GM08714 (cell line): Measurements from ENCODE around the gene KRT6C.

Source experiments
- H3K4me3 ChIP-seq: fragments of 200-500 bp; sonication (Bioruptor generic); 2 replicates; pipeline ENCODE4 v1.5.1; 2014; ENCODE audit warnings: mild to moderate bottlenecking, low read length, inconsistent platforms
- ZNF274 ChIP-seq: IDR thresholded peaks from 2 replicates; pipeline ENCODE4 v1.6.1; 2012; ENCODE audit warnings: mild to moderate bottlenecking, low read depth, low read length

The KRT6C gene

DNA sequence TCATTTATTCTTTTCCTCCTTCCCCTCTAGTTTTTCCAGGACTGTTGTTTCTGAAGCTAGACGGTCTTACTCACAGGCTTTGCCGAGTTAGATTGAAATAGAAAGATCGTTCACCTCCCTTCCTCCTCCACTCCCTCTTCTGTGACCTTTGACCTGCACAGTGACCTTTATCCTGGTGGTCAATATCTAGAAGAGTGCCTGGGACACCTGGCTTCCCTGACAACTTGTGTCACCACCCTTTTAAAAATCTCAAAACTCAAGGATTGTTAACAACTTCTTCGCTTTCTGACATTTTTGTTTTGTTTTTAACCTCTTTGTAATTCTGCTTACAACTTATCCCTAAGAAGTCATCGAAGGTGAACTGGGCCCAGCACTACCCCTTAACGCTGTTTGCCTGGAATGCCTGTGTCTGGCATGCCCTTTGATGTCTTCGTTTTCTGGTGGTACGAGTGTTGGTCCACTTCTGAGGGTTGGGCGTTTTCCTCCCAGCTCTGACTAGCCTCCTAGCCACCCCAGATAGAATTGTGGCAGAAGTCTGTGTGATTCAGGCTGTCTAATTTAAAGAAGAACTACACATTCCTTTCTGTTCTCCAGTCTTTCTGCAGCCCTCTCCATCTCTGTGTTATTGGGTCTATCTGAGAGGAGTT, 36.7 kb downstream of the KRT6C start:
- no peak overlapping the region for H3K4me3 ChIP-seq
- no peak for TF ChIP-seq ZNF274

DNA sequence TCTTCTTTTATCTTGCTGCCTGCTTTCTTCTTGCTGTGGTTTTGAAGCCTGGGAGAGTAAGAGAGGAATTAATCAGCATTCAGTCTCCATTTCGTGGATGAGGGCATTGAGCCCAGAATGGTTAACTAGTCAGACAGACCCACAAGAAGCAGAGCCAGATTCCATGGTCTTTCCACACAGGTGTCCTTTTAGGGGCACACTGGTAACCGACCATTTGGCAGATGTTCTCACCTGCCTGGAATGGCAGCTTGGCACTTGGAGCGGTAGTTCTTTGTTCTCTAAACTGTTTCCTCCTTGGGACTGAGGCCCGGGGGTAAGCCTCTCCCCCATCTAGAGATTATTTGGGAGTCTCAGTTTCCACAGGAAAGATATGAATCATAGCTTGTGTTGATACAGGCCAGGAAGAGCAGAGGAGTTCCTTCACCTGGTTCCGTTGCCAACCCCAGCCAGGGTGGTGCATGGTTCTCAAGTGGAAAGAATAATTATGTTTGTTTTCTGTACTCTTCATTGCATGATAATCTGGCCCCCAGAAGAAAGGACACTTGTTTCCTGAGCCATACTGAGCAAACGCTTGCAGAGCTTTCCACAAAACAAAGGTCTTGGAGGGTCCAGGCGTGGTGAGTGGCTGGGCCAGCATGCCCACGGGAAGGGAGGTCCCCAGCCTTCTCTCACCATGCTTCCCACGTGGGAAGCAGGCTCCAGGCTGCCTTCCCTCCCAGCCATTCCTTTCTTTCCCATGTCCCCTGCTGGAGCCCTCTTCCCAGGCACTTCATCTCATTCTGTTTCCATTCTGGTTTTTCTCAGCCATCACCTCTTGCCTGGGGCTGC, 37.4 kb downstream of the KRT6C start:
- TF ChIP-seq ZNF274, result no peak
- H3K4me3 ChIP-seq, result no peak overlapping the region

DNA sequence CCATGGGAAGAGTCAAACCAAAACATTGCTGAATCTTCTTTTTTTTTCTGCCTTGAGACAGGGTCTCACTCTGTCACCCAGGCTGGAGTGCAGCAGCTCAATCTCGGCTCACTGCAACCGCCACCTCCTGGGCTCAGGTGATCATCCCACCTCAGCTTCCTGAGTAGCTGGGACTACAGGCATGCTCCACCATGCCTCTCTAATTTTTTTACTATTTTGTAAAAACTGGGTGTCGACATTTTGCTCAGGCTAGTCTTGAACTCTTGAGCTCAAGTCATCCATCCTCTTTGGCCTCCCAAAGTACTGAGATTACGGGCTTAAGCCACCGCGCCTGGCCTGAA, 38.0 kb downstream of the KRT6C start:
- no peak overlapping the region for H3K4me3 ChIP-seq
- TF ChIP-seq ZNF274, result no peak

DNA sequence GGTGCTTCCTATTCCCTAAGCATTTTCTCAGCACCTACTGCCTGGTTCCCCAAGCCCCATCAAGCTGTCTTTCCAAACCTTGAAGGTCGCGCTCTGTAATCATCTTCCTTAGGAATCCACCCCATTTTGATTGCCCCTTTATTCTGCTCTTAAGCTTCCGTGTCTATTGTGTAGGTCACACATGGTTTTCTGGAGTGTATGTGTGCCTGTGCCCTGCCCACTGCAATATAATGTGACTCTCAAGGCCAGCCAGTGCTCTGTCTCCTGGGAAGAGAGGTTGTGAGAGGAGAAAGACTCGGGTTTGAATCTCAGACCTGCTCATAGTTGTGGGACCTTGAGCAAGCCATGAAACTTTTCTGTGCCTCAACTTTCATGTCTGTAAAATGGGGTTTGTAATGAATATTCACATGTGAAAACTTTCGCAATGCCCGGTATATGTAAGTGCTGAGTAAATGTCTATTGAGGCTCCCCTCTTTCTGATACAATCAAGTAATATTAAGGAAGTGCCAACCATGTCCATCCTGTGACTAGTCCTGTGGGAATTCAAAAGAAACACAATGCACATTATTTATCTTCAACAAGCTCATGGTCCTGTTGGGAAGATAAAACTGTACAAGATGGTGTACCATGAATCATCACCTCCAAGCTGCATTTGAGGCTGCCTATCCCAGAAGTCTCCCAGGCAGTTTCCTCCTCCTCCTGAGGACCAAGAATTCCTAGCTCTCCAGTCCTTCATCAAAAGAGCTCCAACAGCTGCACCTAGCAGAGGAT, 38.7 kb downstream of the KRT6C start:
- no peak for TF ChIP-seq ZNF274
- no peak overlapping the region for H3K4me3 ChIP-seq

DNA sequence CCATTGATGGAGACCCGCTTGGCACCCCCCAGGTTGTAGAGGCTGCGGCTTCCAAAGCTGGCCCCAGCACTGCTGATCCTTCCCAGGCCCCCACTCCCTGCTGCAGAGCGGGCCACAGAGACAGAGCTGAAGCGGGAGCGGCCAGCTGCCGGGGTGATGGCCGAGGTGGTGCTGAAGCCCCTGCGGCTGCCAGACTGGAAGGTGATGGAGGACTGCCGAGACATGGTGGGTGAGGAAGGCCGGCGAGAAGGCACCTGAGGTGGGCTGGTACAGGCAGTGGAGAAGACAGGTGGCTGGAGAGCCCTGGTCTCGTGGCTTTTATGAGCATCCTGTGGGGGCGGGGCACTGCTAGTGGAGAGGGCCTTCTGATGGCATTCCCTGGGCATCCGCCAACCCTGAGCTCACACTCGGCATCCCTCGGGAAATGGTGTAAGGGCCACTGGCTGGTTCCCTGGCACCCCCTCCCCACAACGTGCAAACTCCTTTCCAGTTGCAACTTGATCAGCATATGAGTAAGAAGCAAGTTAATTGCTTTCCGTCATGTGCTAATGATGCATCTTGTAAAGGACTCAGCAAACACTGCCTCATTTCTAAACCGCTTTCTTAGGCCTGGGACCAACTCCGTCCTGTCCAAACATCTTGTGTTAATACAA, 39.4 kb downstream of the KRT6C start, which contains the start of gene KRT75:
TSS of gene KRT75 (minus strand) at position 291 of the 653 bp plus-strand sequence. CDS start at position 224, 67 bp downstream.
- H3K4me3 ChIP-seq, result no peak within 1 kb of the TSS
- no peak for TF ChIP-seq ZNF274

DNA sequence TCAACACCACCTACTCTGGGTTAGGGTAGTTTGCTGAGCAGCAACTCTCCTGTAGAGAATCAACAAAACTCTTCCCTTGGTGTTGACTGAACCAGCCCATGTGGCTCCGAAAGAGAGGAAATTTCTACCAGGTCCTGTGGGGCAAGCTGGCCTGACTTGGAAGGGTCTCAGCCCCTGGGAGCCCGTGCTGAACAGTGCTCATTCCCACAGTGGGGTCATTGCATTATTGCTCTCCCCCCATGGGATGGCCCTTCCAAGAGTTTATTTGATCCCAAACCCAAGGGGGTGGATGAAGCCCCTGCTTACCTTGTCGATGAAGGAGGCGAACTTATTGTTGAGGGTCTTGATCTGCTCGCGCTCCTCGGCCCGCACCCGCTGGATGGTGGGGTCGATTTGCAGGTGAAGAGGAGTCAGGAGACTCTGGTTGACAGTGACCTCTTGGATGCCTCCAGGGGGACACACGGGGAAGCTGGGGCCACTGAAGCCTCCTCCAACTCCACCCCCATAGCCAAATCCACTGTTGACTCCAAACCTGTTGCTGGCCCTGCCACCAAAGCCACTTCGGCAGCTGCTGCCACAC, 40.0 kb downstream of the KRT6C start:
- TF ChIP-seq ZNF274, result no peak
- H3K4me3 ChIP-seq, result no peak overlapping the region

DNA sequence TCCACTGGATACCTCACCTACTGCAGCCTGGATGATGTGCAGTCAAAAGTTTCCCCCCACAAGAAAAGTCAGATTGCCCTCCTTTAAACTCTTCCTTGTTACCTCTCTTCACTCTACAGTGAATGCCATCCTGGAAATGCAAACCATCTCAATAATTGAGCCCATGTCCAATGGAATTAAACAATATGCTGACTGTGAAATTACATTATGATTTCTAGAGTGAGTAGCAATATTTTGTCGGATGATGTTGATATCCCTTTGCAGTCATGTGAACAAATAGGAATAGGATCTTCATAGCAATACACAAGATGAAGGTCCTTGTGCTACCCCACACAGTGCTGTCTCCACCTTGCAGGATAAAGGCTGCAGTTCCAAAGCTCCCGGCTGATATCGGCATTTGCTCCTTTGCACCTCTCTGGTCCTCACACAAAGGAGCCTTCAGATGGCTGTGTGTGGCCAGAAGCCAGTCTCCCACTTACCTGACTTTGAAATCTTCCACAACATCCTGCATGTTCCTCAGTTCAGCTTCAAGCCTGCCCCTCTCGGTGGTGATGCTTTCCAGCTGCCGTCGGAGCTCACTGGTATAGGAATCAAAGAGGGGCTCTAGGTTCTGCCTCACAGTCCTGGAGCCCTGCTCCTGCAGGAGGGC, 40.9 kb downstream of the KRT6C start:
- TF ChIP-seq ZNF274, result no peak
- H3K4me3 ChIP-seq, result no peak overlapping the region

DNA sequence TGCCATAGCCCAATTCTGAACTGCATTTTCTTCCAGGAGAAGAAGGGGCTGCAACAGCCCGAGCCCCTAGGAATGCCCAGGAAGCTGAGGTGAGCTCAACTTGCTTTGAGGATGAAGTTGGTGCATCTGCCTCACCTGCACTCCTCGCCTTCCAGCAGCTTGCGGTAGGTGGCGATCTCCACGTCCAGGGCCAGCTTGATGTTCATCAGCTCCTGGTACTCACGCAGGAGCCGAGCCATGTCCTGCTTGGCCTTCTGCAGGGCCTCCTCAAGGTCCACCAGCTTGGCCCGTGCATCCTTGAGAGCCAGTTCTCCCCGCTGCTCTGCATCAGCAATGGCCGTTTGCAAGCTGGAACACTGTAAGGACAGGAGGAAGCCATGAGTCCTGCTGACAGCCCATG, 45.5 kb downstream of the KRT6C start:
- TF ChIP-seq ZNF274, result no peak
- no peak overlapping the region for H3K4me3 ChIP-seq

DNA sequence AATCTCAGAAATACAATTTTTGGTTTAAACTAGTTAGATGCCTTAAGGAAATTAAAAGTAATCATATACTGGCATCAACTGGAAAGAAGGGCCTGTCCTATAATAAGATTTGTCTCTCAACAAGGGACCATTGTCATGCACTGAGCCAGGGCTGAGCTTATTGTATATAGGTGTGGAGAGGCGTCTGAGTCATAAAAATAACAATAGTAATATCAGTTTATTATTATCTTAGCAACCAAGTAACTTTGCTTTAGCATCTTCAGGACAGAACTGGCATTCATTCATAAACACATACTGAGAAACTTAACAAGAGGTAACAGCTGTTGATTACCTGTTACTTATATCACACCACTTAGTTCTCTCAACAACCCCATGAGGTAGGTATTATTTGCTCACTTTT, 46.5 kb downstream of the KRT6C start:
- TF ChIP-seq ZNF274, result no peak

DNA sequence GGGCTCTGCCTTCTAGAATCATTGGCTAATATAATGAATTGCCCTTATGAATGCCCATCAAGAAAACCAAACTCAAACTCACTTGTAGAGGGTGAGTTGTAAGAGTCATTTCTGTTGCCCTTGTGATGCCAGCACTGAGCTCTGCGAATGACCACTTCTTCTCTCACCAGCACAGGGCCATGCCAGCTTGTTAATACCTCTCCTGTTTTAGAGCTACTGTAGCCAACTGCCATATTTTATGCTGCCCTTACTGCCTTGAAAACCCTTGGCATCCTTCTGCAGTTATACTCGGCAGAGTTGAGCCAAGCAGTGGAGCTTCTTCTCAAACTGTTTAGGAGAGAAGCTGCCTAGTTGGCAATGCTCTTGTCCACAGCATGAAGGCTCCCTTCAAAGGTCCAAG, 47.6 kb downstream of the KRT6C start:
- TF ChIP-seq ZNF274, result no peak
- H3K4me3 ChIP-seq, result no peak overlapping the region

More for the DNA sequence above, 46.5 kb downstream of the KRT6C start:
- H3K4me3 ChIP-seq, result no peak overlapping the region

DNA sequence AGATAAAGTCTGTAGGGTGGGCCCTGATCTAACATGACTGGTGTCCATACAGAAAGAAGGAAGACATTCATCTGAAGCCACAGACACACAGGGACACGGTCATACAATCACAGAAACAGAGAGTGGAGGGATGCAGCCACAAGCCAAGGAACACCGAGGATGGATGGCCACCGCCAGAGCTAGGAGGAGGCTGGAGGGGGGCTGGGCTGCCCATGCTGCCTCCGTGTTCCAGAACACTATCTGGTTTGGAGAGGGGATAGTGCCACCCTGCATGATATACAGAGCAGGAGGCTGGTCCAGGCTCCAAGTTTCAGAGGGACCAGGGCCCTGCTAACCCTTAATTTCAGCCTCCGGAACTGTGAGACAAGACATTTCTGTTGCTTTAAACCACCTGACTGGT, 48.1 kb downstream of the KRT6C start:
- H3K4me3 ChIP-seq, result no peak overlapping the region
- no peak for TF ChIP-seq ZNF274

DNA sequence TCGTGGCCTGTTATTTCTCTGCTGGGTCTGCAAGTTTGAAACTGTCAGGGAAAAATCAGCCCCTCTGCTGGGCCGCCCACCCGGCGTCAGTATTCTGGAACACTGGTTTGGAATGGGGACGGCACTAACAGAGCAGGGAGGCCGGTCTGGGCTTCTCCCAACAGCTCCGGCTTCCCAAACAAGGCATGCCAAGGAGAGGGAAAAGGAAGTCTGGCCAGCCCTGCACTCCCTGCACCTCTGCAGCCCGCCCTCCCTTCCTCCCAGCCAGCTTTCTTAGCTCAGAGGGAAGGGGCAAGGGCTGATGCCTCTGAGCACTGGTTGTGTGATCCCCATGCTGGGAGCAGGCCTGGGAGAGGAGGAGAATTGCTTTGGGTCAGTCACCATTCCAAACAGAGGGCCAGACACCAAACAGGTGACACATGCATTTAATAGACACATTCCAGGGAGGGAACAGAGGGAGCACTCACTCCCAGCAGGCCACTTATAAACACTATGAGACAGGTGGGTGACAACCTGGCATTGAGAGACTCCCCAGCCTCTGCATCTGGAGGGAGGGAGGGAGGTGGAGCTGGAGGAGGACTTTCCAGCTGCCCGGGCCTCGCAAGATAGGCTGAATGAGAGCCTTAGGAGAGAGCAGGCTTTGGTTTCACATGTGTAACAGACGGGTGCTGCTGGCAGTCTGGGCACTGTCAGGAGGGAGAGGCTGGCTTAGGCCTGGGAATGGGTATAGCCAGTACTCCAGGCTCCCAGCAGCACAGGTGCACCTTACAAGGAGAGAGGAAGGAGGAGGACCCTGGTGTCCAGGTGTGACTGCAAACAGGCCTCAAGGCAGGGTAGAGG, 49.7 kb downstream of the KRT6C start:
- no peak for TF ChIP-seq ZNF274
- no peak overlapping the region for H3K4me3 ChIP-seq

DNA sequence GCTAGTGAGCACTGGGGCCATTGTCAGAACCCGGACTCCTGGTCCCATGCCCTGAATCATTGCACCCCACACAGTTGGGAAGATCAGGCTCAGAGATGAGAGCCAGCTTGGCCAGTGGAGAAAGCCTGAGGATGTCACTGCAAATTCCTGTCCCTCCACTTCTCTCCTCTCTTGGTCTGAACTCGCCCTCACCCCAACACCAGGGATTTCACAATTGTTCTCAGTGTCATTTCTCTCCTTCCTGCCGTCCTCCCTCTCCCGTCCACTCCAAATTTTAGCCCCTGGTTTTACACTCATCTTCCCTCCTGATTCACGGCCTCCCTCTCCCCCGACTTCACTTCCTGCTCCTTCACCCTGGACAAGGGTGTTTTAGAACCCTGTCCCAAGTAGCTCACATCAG, 50.6 kb downstream of the KRT6C start:
- H3K4me3 ChIP-seq, result no peak overlapping the region
- TF ChIP-seq ZNF274, result no peak
